GM19043 (cell line): ENCODE results near the gene STK32A.

Source experiments
- ATAC-seq: cut with Tn5 transposase; IDR thresholded peaks from one replicate; pipeline ENCODE4 v1.9.1; 2021; ENCODE audit warnings: low read depth; ENCODE audit not compliant: unreplicated experiment

The STK32A gene

GRCh38 chr5:147411359-147412319, 176.8 kb downstream of the STK32A start:
- no peak for ATAC-seq

GRCh38 chr5:147412561-147412960, 177.7 kb downstream of the STK32A start:
- no peak for ATAC-seq

GRCh38 chr5:147413266-147413665, 178.4 kb downstream of the STK32A start:
- no peak for ATAC-seq

- no peak for ATAC-seq
Observed at GRCh38 chr5:147415651-147416050, 180.8 kb downstream of the STK32A start.

GRCh38 chr5:147417135-147417813, 182.4 kb downstream of the STK32A start:
- ATAC-seq: no peak

GRCh38 chr5:147418613-147419012, 183.8 kb downstream of the STK32A start:
- no peak for ATAC-seq

- no peak for ATAC-seq
Observed at GRCh38 chr5:147426640-147427327, 192.0 kb downstream of the STK32A start.

- ATAC-seq: no peak
Observed at GRCh38 chr5:147427521-147428401, 192.9 kb downstream of the STK32A start.

- no peak for ATAC-seq
Observed at GRCh38 chr5:147430628-147431027, 195.8 kb downstream of the STK32A start.

- no peak for ATAC-seq
Observed at GRCh38 chr5:147431586-147431985, 196.8 kb downstream of the STK32A start.

- no peak for ATAC-seq
Observed at GRCh38 chr5:147432323-147432722, 197.5 kb downstream of the STK32A start.

GRCh38 chr5:147434049-147434448, 199.2 kb downstream of the STK32A start:
- no peak for ATAC-seq

- ATAC-seq: peak; percentile 70
Observed at GRCh38 chr5:147436596-147436995, 201.8 kb downstream of the STK32A start.

- no peak for ATAC-seq
Observed at GRCh38 chr5:147437161-147437596, 202.4 kb downstream of the STK32A start.
